Kidney glomerular epithelial cell (primary cell): Measurements from ENCODE around the gene PGLYRP2.

Experiments
- DNase-seq: peaks from one replicate; lab custom pipeline; 2025; lab: John Stamatoyannopoulos, UW

PGLYRP2 gene

DNA sequence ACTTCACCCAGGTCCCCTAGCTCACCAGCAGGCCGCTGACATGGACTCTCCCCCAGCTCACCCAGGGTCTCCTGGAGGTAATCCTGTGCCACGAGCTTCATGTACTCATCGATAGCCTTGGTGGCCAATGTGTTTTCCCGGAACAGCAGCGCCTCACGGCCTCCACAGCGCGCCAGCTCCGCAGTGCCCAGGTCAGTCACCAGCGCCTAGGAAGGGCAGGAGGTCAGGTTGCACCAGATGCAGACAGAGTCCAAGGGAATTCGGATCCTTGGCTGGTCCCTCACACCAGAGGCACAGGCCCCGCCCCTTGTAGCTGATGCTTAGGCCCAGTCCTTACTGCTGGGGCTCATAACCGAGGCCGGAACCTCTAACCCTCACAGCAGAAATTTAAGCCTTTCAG lies 22.9 kb downstream of the PGLYRP2 start:
- no peak for DNase-seq

DNA sequence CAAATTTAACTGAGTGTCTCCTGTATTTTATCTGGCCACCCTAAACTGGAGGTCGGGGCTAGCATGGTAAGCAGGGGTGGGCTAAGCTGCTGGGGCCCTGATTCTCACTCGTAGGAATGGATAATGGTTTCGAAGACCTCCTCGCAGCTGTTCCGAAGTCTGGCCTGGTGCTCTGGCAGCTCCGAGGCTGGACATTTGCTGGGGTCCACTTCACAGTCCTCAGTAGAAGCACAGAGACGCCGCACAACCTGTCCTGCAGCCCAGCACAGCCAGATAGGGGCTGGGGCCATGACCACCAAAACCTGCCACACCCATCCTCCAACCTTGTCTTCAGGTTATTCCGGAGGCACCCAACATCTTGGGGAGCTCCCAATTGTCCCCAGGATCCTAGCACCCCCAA lies 23.3 kb downstream of the PGLYRP2 start:
- DNase-seq = no peak

DNA sequence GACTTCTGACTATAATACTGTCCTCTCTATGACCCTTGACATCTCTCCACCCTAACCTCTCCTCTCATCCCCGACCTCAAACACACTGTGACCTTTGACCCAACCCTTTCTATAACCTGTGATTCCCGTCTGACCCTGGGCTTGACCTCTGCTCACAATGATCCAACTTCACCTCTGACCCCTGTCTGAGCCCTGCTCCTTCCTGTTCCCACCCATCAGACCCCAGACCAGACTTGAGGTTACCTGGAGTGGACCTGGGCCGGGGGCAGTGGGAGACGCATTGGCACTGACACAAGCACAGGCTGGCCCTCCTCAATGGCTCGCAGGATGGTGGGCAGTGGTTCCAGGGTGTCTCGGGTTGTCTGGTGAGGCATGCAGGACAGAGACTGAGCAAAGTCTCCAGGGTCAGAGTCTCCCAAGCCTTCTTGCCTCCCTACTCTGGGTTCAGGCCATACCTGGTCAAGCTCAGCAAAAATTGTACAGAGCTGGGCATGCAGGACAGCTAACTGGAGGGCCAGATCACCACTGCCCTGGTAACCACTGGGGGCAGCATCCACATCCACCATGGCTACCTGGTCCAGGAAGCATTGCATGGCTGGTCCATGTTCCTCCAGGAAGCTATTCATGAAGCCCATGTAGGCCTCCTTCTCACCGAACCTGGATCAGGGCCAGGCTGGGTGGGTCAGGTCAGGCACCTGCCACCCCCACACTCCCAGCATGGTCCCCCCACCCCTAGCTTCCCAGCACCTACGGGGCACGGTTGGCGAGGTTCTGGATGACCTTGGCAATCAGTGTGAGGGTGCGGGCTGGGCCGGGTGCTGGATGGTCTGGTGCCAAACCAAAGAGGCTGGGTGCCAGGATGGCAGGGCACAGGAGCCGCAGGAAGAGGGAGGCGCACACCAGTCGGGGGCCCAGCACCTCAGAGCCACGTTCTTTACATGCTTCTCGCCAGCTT lies 25.1 kb downstream of the PGLYRP2 start:
- DNase-seq = no peak

DNA sequence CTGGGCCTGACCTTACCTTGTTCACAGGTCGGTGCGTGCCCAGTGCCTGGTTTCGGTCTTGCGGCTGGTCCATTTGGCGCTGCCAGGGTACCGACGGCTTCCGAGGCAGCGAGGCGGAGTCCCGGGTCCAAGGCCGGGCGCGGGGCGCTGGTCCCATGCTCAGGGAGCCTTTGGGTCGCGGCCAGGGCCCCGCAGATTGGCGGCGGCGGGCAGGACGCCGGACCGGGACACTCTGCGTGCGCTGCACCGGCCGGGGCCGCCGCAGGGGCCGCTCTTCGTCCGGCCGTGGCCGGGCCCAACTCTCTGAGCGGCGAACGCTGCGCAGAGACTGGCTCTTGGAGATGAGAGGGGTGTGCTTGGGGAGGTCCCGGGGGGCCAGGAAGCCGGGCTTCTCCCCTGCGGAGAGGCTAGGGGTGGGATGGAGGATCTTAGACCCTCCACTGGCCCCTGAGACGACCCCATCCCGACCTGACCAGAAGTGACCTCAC lies 26.2 kb downstream of the PGLYRP2 start:
- DNase-seq = no peak

DNA sequence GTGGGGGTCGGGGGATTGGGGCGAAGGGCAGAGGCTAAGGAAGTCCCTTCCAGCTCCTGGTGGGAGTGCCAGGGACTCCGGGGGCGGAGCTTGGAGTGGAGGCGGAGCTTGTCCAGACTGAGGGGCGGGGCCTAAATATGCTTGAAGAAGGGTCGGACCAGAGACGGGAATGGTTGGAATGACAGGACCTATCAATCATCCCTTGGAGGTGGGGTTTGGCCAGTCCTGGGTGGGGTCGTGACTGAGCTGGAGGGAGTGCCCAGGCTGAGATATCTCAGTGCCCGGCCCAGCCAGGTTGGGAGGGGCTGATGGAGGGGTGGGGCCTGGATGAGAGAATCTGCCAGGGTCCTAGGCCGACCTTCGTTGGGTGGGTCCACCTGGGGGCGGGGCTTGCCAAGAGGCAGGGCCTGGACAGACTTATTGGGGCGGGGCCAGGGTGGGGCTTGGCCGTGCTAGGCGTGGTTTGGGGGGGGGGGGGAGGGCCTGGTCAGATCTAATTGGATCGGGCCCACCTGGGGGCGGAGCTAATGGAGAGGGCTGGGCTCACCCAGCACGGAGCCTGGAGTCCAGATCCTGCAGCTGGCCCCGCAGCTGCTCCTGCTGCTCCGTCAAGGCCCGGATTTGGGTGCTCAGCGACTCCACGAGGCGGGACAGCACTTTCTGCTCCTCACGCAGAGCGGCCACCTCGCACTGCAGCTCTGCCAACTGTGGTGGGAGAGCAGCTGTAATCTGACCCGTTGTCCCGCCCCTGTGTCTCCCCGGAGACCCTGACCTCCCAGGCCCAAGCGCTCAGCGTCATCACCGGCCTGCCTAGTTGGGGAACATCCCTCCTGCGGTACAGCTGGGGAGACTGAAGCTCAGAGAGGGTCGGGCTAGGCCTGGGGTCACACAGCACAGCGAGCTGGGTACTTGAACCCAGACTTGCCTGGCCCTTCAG lies 26.9 kb downstream of the PGLYRP2 start:
- DNase-seq = no peak

DNA sequence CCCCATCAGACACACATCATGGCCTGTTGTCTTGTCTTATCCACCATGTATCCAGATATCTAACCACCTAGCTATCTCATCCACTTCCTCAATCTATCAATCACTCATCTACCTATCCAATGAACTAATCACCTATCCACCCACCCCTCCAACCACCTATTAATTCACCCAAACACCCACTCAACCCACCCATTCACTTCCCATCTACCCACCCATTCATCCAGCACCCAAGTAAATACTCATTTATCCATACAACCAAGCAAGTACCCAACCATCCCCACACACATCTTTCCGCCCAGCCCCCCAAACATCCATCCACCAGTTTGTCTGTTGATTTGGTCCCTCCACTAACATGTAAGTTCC lies 28.8 kb downstream of the PGLYRP2 start:
- no peak for DNase-seq

DNA sequence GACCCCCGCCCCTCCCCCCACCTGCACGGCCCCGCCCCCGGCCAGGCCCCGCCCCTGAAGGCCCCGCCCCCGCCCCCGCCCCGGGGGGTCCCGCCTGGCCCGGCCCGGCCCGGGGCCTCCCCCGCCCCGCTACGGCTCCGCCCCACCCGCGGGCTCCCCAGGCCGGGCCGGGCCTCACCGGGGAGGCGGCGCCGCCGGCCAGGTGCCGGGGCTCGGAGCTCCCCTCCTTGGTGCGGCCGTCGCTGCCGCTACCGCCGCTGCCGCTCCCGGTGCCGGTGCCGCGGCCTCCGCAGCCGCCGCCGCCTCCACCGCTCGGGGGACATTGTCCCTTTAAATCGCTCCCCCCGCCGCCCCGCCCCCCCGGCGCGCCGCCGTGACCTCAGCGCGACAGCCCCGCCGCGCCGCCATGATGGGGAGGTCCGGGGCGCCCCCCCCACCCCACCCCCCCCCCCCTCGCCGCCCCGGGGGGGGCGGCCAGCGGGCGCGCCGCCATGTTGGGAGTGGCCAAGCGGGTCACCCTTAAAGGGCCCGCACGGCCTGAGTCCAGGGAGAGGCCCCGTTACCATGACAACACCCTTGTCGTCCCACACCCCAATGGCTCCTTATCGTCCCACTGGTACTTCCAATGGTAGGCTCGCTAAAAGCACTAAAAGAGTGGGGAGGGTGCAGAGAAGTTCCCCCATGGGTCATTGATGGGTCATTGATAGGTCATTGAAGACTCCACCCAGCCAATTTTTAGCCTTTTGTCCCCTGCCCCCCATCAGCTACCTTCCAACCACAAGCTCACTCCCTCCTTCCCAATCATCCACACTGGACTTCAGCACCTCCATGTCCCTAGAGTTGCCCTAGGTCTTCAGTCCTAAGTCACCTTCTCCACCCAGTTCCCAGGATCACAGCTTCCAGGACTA lies 29.4 kb downstream of the PGLYRP2 start, which contains the start of gene WIZ:
TSS of gene WIZ (minus strand) at position 337 of the 908 bp plus-strand sequence. CDS start 1,649 bp downstream, outside the sequence.
- DNase-seq = no peak

DNA sequence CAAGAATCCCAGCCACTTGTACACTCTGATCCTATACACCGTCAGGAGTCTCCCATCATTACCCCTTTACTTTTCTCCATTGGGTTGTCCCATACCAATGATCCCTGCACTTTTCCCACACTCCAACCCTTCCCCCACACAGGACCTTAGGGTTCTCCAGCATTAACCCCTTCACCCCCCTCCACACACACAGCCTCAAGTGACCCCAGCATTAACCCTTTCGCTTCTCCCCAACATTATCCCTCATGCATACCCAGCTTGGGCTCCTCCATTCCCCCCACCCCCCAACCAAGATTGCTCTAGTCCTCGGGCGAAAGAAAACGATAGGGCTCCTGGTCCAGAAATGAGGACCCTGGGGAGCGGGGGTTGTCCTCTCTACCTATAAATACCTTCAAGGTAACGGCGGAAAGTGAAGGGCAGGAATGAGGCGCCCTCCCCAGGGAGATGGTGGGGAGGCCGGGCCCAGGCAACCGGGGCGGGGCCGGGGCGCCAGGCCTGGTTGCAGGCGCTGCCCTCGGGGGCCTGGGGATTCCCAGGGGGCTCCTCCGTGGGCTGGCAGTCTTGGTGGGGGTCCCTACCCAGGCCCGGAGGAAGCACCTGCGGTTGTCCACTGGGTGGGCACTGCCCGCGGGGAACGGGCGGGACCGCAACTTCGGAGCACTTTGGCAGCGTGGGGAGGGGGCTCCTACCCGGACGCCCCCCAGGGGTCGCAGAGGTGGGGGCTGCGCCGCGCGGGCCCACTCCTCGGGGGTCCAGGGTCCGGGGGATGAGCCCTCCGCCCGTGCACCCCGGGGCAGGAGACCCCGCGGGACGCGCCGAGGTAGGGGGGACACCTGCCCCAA lies 30.3 kb downstream of the PGLYRP2 start:
- DNase-seq = no peak

DNA sequence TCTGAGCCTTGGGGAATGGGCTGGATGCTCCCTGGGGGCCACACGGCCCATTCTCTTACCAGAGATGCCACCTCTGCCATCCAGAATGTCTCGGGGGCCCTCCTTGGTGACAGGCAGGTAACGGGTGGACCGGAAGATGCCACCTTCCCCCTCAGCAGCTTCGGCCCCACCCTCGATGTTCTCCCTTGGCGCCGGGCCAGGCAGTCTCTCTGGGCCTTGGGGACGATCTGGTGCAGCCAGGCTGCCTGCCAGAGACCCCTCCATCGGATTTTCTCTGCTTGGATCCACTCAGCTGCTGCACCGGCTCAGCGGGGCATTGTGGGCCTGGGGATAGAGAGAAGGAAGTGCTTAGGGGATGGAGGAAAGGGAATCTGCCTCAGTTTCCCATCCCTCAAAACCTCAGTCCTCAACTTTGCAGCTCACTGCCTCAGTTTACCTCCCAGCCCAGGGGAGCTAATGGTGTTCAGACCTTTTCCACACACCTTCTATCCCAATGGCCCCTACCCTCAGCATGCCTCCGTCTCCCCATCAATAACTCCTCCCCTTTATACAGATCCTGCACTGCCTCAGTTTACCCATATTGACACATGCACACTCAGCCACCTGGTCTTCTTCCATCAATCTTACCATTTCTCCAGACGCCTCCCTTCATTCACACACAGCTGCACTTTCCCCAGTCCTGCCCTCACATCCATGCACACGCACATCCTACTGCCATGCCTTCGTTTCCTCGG lies 31.1 kb downstream of the PGLYRP2 start:
- DNase-seq = no peak

DNA sequence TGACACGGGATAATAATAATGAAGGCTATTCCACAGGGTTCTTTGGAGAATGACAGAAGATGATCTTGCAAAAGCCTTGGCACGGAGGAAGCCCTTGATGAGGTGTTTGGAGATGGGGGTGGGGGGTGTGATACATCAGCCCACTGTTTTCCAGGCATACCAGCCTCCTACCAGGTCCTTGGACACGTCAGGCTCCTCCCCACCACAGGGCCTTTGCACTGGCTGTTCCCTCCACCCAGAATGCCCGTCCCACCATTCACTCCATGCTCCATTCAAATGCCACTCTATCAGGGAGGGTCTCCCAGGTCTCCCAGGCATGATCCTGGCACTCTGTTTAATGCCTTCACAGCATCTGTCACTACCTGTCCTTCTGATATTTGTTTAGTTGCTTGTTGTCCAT lies 32.2 kb downstream of the PGLYRP2 start:
- no peak for DNase-seq

DNA sequence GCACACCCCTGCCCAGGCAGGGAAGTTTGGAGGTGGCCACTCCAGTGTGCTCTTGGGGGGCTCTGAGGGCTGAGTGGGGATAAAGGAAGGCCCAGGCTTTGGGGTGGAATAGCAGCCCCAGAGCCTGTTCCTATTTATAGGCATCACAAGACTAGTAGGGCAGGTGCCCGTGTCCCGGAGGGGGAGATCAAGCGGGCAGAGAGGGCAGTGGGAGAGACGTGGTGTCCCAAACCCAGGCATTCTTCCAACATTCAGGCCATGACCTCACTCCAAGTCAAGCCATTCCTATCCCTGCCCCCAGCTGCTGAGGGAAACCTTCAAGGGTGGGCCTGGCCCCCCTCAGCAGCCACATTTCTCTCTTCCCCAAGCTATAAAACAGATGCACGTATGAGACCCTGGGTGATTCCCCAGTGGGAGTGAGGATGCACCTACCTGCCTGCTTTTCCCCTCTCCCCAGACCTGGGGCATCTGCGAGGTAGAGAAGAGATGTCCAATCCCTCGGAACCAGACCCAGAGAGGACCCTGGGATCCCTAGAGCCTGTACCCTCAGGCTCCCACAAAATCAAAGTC lies 33.4 kb downstream of the PGLYRP2 start:
- no peak for DNase-seq

DNA sequence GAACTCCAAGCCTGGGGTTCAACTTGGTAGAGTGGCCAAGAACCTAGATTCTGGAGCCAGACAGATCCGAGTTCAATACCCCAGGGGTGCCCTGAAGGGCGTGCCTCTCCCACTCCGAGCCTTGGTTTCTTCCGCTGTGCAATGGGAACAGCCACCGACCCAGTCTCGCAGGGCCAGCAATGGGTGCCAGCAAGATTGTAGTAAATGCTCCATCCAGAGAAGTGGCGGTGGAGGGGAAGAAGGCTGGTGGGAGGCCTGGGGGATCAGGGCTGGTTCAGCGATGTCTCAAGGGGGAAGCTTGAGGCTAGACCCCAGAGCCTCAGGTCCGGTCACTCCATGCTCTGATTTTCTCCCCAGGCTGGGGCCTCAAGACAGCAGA lies 34.1 kb downstream of the PGLYRP2 start:
- DNase-seq = no peak

DNA sequence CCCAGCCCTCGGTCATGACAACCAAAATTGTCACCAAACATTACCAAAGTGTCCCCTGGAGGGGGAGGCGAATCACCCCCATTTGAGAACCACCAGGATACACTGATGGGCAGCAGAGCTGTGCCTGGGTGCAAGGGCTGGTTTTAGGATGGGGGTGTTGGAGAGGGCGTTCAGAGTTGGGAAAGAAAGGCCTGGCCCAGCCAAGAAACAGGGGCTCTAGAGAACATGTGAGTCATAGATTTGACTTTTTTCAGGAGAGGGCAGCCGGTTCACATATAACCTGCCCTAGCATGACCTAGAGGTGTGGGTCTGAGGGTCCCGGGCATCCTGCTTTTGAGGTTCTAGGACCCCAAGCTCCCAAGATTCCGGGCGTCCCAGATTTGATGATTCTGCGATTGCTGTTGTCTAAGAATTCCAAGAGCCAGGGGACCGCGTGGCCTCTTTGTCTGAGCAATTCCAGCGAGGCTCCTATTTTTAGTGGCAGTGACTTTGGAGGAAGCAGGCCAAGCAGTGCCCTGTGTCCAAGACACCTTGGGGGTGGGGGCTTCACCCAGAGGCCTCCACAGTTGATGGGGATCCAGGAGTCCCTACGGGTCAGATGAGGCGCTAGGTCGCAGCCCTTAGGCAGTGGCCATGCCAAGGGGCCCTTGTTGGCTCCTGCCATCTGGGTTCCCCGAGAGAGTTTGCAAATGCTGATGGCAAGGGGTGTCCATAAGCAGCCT lies 34.6 kb downstream of the PGLYRP2 start:
- DNase-seq = no peak

DNA sequence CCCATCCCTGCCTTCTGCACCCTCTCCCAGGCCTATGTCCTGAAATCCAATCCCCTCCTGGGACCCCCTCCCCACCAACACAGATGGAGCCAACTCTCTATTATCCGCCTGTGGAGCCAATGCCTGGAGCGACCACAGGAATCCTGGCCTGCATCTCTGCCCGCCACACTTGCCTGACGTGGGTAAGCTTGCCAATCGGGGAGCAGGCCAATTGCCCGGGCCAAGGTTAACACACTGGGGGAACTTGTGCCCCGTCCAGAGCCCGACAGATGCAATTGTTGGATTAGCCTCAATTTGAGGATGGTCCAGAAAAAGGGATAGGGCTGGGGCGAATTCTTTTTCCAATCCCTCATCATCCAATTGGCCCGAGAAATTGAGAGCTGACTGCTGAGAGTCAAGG lies 35.5 kb downstream of the PGLYRP2 start:
- DNase-seq = no peak

DNA sequence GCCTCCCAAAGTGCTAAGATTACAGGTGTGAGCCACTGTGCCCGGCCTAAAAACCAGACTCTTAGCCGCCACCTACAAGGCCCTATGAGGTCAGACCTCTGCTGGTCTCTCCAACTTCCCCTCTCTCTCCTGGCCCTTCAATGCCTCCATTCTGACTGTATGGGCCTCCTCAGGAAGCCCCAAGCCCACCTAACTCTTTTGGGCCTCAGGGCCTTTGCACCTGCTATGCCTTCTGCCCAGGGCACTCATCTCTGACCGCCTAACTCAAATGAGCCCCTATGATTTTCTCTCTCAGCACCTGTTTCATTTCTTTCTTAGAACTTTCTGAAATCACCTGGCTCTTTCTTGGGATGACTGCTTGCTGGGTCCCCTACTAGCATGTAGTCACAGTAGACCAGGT lies 36.0 kb downstream of the PGLYRP2 start:
- no peak for DNase-seq

DNA sequence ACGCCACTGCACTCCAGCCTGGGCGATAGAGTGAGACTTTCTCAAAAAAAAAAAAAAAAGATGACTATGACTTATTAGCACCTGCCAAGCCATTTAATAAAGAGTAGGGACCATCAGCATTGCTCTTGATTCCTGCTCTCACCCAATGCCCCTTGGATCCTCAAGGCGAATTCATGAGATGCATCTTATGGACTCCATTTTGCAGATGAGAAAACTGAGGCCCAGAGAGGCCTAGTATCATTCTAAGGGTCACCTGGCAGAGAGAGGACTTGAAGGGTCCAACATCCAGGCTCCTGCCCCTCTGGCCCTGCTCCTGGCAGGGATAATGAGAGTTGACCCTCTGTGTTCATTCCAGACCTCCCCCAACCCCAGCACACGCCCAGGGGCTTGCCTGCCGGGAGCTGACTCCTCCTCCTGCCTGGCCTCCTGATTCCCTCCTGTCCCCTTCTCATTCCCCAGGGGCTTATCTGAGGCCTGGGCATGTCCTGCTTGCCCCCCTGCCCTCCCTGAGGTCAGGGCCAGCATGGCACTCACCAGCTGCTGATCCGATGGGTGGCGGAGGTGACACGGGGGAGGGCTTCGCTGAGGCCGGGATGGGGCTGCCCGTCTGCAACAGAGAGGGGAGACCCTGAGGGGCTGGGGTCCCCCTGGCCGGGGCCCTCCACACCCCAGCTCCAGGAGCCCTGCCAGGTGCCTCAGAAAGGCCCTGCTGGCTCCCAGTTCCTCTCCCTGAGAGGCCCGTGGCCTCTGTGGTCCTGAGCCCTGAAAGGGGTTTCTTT lies 37.0 kb downstream of the PGLYRP2 start:
- DNase-seq = no peak

DNA sequence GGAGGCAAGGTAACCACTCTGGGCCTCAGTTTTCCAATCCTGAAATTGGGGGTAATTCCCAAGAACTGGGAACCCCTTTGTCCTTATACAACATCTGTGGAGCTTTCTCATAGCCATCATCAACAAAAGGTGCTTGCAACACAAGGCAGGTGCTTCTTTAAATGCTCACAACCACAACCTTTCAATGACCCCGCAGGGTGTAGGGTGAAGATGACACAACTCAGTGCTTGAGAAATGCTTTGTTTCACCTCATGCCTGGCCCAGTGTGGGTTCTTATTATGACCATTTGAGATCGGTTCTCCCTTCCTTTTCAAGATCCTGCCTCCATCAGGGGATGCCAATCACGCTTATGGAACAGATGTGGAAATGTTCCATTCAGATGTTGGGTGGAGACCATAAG lies 38.0 kb downstream of the PGLYRP2 start:
- no peak for DNase-seq
